BLaER1 treated with 17β-estradiol and CSF1 and Interleukin-3, amounts not matched to agents 10 nM and 100 nM (cell line): ENCODE measurements around the gene GLG1.

Source experiments
- H3K27ac ChIP-seq, 11 experiments: shearing (Covaris generic); formaldehyde crosslinking; 2 replicates each; pipeline ENCODE4 v1.8.1; 2022
- H3K27me3 ChIP-seq, 11 experiments: shearing (Covaris generic); formaldehyde crosslinking; 2 replicates each; pipeline ENCODE4 v1.8.1; 2022
- H3K36me3 ChIP-seq, 11 experiments: shearing (Covaris generic); formaldehyde crosslinking; 2 replicates each; pipeline ENCODE4 v1.8.1; 2022
- H3K4me1 ChIP-seq, 10 experiments: shearing (Covaris generic); formaldehyde crosslinking; 2 replicates each; pipeline ENCODE4 v1.8.1; 2022
- H3K4me2 ChIP-seq, 11 experiments: shearing (Covaris generic); formaldehyde crosslinking; 2 replicates each; pipeline ENCODE4 v1.8.1; 2022
- H3K4me3 ChIP-seq, 10 experiments: shearing (Covaris generic); formaldehyde crosslinking; 2 replicates each; pipeline ENCODE4 v1.8.1; 2022
- H3K9ac ChIP-seq, 11 experiments: shearing (Covaris generic); formaldehyde crosslinking; 2 replicates each; pipeline ENCODE4 v1.8.1; 2022
- H3K9me3 ChIP-seq, 11 experiments: shearing (Covaris generic); formaldehyde crosslinking; replicated peaks in 1 of 11; 2 replicates each; pipeline ENCODE4 v1.8.1; 2022
- H4K20me1 ChIP-seq, 11 experiments: shearing (Covaris generic); formaldehyde crosslinking; 2 replicates each; pipeline ENCODE4 v1.8.1; 2022
- Cebpa-rat ChIP-seq, 11 experiments: shearing (Covaris generic); IDR thresholded peaks; 2 replicates each; pipeline ENCODE4 v1.8.1; 2022

The GLG1 gene

DNA sequence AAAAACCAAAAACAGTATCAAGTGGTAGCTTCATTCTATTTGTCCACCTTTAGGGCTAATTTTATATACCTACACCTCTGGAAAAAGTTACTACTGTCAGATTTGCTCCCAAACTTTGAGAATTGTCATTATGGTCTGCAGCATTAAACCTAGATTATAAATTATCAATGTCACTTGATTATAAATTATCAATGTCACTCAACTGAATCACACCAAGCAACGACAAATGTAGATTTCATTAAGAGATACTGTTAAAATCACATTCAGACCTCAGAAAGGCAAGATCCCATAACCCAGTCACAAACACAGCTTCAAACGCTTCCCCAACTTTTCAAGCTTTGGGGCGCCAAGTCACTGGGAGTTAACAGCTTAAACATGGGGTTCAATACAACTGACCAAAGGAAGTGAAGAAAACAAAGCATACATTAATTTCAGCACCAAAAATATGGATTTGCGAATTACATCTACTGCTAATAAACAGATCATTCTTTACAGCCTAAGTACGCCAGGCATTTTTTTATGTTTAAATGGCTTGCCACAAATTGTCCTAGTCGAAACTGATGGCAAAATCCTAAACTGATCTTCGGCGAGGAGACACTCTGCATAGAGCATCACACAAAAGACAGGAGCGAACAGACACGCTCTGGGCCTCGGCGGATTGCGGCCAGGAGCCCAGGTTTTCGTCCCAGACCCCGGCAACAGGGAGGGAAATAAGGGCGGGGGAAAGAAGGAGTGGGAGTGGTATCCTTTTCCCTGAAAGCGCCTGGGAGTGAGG lies 981 bp downstream of the GLG1 start:
- no peaks in the 10 kb centered on the region for H3K27me3 ChIP-seq
- peak overlapping the region; percentile 86 to 96 (median 93) for H3K27ac ChIP-seq
- no peak for TF ChIP-seq Cebpa-rat (IDR thresholded peaks at IDR 0.05)
- peak overlapping the region; percentile 92 to 97 (median 95) for H3K9ac ChIP-seq
- peaks cover 0 to 10% (median 0%) of the 10 kb centered on the region in 11 experiments; a peak in 1 of 22 replicates for H3K9me3 ChIP-seq
- H3K36me3 ChIP-seq = peaks cover 0 to 12% (median 0%) of the 10 kb centered on the region in 11 experiments; a peak in 4 of 22 replicates
- H4K20me1 ChIP-seq = peaks cover 34 to 58% (median 47%) of the 10 kb centered on the region in 11 experiments; a peak in 20 of 22 replicates
- peaks cover 54 to 73% (median 68%) of the 10 kb centered on the region in 10 experiments for H3K4me1 ChIP-seq
- H3K4me2 ChIP-seq = peak overlapping the region; percentile 77 to 98 (median 86)
- peak overlapping the region; percentile 81 to 99 (median 92) for H3K4me3 ChIP-seq

GRCh38 chr16:74605332-74605731 lies 1.6 kb downstream of the GLG1 start:
- Histone ChIP-seq H3K27ac (peak overlapping the region; percentile 86 to 96 (median 93); a peak in 18 of 22 replicates), H4K20me1 (peaks cover 40 to 64% (median 52%) of the 10 kb centered on the region in 11 experiments; a peak in 20 of 22 replicates), H3K27me3 (no peaks in the 10 kb centered on the region), H3K9me3 (peaks cover 0 to 10% (median 0%) of the 10 kb centered on the region in 11 experiments; a peak in 1 of 22 replicates), H3K4me1 (peaks cover 60 to 79% (median 74%) of the 10 kb centered on the region in 10 experiments), H3K9ac (peak overlapping the region; percentile 92 to 97 (median 95)), H3K4me3 (peak overlapping the region; percentile 81 to 99 (median 92)), H3K4me2 (peak overlapping the region; percentile 77 to 98 (median 86)), H3K36me3 (peaks cover 0 to 17% (median 2%) of the 10 kb centered on the region in 11 experiments; a peak in 12 of 22 replicates)
- TF ChIP-seq Cebpa-rat (IDR thresholded peaks at IDR 0.05) = no peak

DNA sequence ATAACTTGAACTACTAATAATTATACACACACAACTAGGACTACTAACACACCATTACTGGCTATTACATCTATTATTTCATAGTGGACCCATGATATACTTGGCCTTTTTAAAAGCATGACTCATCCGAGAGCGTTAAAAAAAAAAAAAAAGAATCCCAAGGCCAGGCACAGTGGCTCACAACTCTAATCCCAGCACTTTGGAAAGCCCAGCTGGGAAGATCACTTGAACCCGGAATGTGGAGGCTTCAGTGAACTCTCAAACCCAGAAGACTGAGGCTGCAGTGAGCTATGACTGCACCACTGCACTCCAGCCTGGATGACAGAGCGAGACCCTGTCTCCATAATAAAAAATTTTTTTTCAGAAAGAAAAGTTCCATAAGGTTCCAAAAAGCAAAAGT lies 3.1 kb downstream of the GLG1 start:
- peak overlapping the region in 4 of 11 experiments; percentile 13 to 96 (median 95); a peak in 5 of 22 replicates for H3K9ac ChIP-seq
- H3K27ac ChIP-seq = no peak overlapping the region

GRCh38 chr16:74601126-74601871 lies 5.6 kb downstream of the GLG1 start:
- Histone ChIP-seq H3K4me2 (peak overlapping the region; percentile 43 to 98 (median 77)), H3K4me1 (peaks cover 53 to 61% (median 58%) of the 10 kb centered on the region in 10 experiments), H3K27me3 (no peaks in the 10 kb centered on the region), H3K9ac (peak overlapping the region in 3 of 11 experiments; percentile 7 to 22 (median 22); a peak in 3 of 22 replicates), H3K4me3 (peak overlapping the region in 3 of 10 experiments; percentile 5 to 15 (median 12); a peak in 4 of 20 replicates), H4K20me1 (peaks cover 49 to 93% (median 71%) of the 10 kb centered on the region in 11 experiments; a peak in 20 of 22 replicates), H3K36me3 (peaks cover 13 to 52% (median 37%) of the 10 kb centered on the region in 11 experiments), H3K9me3 (peaks cover 0 to 6% (median 0%) of the 10 kb centered on the region in 11 experiments; a peak in 3 of 22 replicates), H3K27ac (peak overlapping the region in 6 of 11 experiments; percentile 1 to 50 (median 31); a peak in 13 of 22 replicates)
- TF ChIP-seq Cebpa-rat (IDR thresholded peaks at IDR 0.05) = no peak

More for the DNA sequence above, 3.1 kb downstream of the GLG1 start:
- no peak for TF ChIP-seq Cebpa-rat (IDR thresholded peaks at IDR 0.05)
- Histone ChIP-seq H3K36me3 (peaks cover 0 to 28% (median 13%) of the 10 kb centered on the region in 11 experiments; a peak in 15 of 22 replicates), H4K20me1 (peaks cover 49 to 78% (median 61%) of the 10 kb centered on the region in 11 experiments; a peak in 20 of 22 replicates), H3K4me1 (peaks cover 66 to 76% (median 70%) of the 10 kb centered on the region in 10 experiments), H3K27me3 (no peaks in the 10 kb centered on the region), H3K4me3 (peak overlapping the region in 3 of 10 experiments; percentile 87 to 95 (median 93); a peak in 5 of 20 replicates), H3K9me3 (no peaks in the 10 kb centered on the region; a peak in 1 of 22 replicates), H3K4me2 (peak overlapping the region; percentile 77 to 98 (median 86))

GRCh38 chr16:74596586-74596985 lies 10.3 kb downstream of the GLG1 start:
- Histone ChIP-seq H3K4me2 (peak overlapping the region in 1 of 11 experiments; percentile 30; a peak in 1 of 22 replicates), H3K4me3 (no peak overlapping the region)

DNA sequence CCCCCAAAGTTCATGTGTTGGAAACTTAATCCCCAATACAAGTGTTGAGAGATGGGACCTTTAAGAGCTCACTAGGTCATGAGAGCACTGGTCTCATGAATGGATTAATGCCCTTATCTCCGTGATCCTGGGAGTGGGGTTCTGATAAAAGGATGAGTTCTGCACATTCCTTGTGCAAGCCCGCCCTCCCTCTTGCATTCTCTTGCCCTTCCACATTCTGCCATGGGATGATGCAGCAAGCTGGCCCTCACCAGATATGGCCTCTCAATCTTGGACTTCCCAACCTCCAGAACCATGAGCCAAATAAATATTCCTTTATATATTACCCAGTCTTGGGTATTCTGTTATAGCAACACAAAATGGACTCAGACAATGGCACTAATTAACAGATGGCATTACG lies 14.1 kb downstream of the GLG1 start:
- peaks cover 7 to 91% (median 54%) of the 10 kb centered on the region in 11 experiments; a peak in 19 of 22 replicates for H4K20me1 ChIP-seq
- no peaks in the 10 kb centered on the region for H3K27me3 ChIP-seq
- H3K9me3 ChIP-seq = peaks cover 0 to 13% (median 0%) of the 10 kb centered on the region in 11 experiments; a peak in 3 of 22 replicates
- H3K27ac ChIP-seq = no peak overlapping the region
- TF ChIP-seq Cebpa-rat (IDR thresholded peaks at IDR 0.05) = no peak
- H3K4me2 ChIP-seq = no peak overlapping the region
- H3K4me1 ChIP-seq = peaks cover 28 to 62% (median 42%) of the 10 kb centered on the region in 10 experiments
- H3K4me3 ChIP-seq = no peak overlapping the region
- H3K36me3 ChIP-seq = peaks cover 21 to 84% (median 52%) of the 10 kb centered on the region in 11 experiments
- no peak overlapping the region for H3K9ac ChIP-seq

More at GRCh38 chr16:74596586-74596985, 10.3 kb downstream of the GLG1 start:
- H3K4me1 ChIP-seq = peaks cover 27 to 45% (median 39%) of the 10 kb centered on the region in 10 experiments
- no peak overlapping the region for H3K9ac ChIP-seq
- H4K20me1 ChIP-seq = peaks cover 23 to 90% (median 50%) of the 10 kb centered on the region in 11 experiments; a peak in 21 of 22 replicates
- TF ChIP-seq Cebpa-rat (IDR thresholded peaks at IDR 0.05) = no peak
- no peak overlapping the region for H3K27ac ChIP-seq
- peaks cover 21 to 79% (median 59%) of the 10 kb centered on the region in 11 experiments for H3K36me3 ChIP-seq
- H3K9me3 ChIP-seq = peaks cover 0 to 13% (median 0%) of the 10 kb centered on the region in 11 experiments; a peak in 3 of 22 replicates
- H3K27me3 ChIP-seq = no peaks in the 10 kb centered on the region

DNA sequence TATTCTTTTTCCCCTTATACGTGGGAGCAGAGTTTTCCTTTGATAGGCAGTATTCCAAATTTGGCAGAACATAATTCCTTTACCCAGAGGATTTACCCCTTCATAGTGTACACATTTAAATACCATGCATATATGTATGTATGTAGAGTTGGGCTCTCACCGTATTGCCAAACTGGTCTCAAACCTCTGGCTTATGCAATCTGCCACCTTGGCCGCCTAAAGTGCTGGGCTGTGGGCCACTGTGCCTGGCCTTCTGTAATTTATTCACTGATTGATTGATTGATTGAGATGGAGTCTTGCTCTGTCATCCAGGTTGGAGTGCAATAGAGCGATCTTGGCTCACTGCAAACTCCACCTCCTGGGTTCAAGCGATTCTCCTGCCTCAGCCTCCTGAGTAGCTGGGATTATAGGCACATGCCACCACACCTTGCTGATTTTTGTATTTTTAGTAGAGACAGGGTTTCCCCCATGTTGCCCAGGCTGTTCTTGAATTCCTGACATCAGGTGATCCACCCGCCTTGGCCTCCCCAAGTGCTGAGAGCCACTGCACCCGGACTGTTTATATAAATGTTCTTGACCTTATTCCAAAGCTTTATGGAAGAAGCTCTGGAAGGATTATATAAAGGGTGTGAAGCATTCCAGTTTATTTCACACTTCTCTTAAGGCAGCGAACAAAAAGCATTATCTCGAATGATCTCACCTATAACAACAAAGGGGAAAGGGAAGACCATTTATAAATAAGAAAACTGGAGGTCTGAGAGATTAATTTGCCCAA lies 14.9 kb downstream of the GLG1 start:
- no peak overlapping the region for H3K4me3 ChIP-seq
- peaks cover 0 to 13% (median 0%) of the 10 kb centered on the region in 11 experiments; a peak in 2 of 22 replicates for H3K9me3 ChIP-seq
- TF ChIP-seq Cebpa-rat (IDR thresholded peaks at IDR 0.05) = no peak

More for the DNA sequence above, 14.9 kb downstream of the GLG1 start:
- no peak overlapping the region for H3K9ac ChIP-seq
- H3K27ac ChIP-seq = no peak overlapping the region
- peaks cover 7 to 94% (median 51%) of the 10 kb centered on the region in 11 experiments; a peak in 19 of 22 replicates for H4K20me1 ChIP-seq
- peaks cover 16 to 84% (median 52%) of the 10 kb centered on the region in 11 experiments for H3K36me3 ChIP-seq
- H3K4me2 ChIP-seq = no peak overlapping the region
- H3K27me3 ChIP-seq = no peaks in the 10 kb centered on the region
- H3K4me1 ChIP-seq = peaks cover 34 to 70% (median 47%) of the 10 kb centered on the region in 10 experiments
